Measurements from ENCODE around the gene PKIG.
A peak's percentile ranks its signal among the peaks of the same experiment; 100 is the strongest.
"Not testable (repeated sequence)": the region's sequence is repeated elsewhere in the genome, so short reads cannot be mapped to it uniquely, and the experiment has no call there.

PKIG gene

GRCh38 chr20:44582311-44583025, at the start of gene PKIG:
PKIG (plus strand) TSS chr20:44582579; CDS start chr20:44614557, 31,978 bp downstream.
- peak; percentile 72 for DNase-seq

GRCh38 chr20:44532981-44533331, 49.4 kb upstream of the PKIG start:
- peak; percentile 50 for DNase-seq

GRCh38 chr20:44533928-44534327, 48.5 kb upstream of the PKIG start:
- peak; percentile 27 for DNase-seq

- peak; percentile 41 for DNase-seq
Measured at GRCh38 chr20:44536175-44536574, 46.2 kb upstream of the PKIG start.

GRCh38 chr20:44537993-44538392, 44.4 kb upstream of the PKIG start:
- peak; percentile 21 for DNase-seq

- DNase-seq = no peak
Measured at GRCh38 chr20:44540834-44541233, 41.5 kb upstream of the PKIG start.

- DNase-seq = peak; percentile 35
Measured at GRCh38 chr20:44541992-44542391, 40.4 kb upstream of the PKIG start.

- DNase-seq = peak; percentile 36
Measured at GRCh38 chr20:44542890-44543289, 39.5 kb upstream of the PKIG start.

GRCh38 chr20:44543358-44543757, 39.0 kb upstream of the PKIG start:
- DNase-seq = no peak

GRCh38 chr20:44544263-44544662, 38.1 kb upstream of the PKIG start:
- peak; percentile 90 for DNase-seq

- no peak for DNase-seq
Measured at GRCh38 chr20:44547419-44547818, 35.0 kb upstream of the PKIG start.

- peak; percentile 54 for DNase-seq
Measured at GRCh38 chr20:44549123-44549522, 33.3 kb upstream of the PKIG start.

- peak; percentile 86 for DNase-seq
Measured at GRCh38 chr20:44552050-44552449, 30.3 kb upstream of the PKIG start.

- no peak for DNase-seq
Measured at GRCh38 chr20:44552568-44552949, 29.8 kb upstream of the PKIG start.

- peak; percentile 69 for DNase-seq
Measured at GRCh38 chr20:44552950-44553908, 29.1 kb upstream of the PKIG start.

- DNase-seq = no peak
Measured at GRCh38 chr20:44559302-44559701, 23.1 kb upstream of the PKIG start.

- DNase-seq = no peak
Measured at GRCh38 chr20:44560229-44560628, 22.1 kb upstream of the PKIG start.

GRCh38 chr20:44560818-44561217, 21.6 kb upstream of the PKIG start:
- DNase-seq = not testable (repeated sequence)

- DNase-seq = no peak
Measured at GRCh38 chr20:44561876-44562275, 20.5 kb upstream of the PKIG start.

GRCh38 chr20:44566018-44566417, 16.4 kb upstream of the PKIG start:
- DNase-seq = no peak

GRCh38 chr20:44566811-44567210, 15.6 kb upstream of the PKIG start:
- DNase-seq = no peak

- DNase-seq = no peak
Measured at GRCh38 chr20:44570367-44570766, 12.0 kb upstream of the PKIG start.

GRCh38 chr20:44571362-44571988, 10.9 kb upstream of the PKIG start:
- no peak for DNase-seq
